IMR-90 (cell line): ENCODE measurements around the gene MSI2. TPM values are rescaled to one million over a fixed set of nuclear protein-coding genes. Genes with fewer than 3 reads are reported as not detected.

ENCODE experiments used
- ATAC-seq: fragments of 200-7000 bp; cut with Tn5 transposase; 2 replicates; pipeline ENCODE4 v1.9.1; 2020; ENCODE audit warnings: low read depth, mild to moderate bottlenecking, moderate library complexity
- BruUV-seq: library from RNA; stranded (reverse); fragments of 400-500 nt; replicated peaks from 2 replicates; lab custom pipeline; 2021; lab: Mats Ljungman, UMichigan
- CTCF ChIA-PET: fragments of 300-600 bp; formaldehyde crosslinking; extraction: SDS; loops from one replicate; lab custom pipeline; 2021; ENCODE audit warnings: antibody characterized with exemption; lab: Yijun Ruan, JAX
- POLR2A ChIA-PET: fragments of 300-600 bp; sonication (Branson Sonifier 250); formaldehyde crosslinking; loops from one replicate; lab custom pipeline; 2022; ENCODE audit warnings: antibody characterized with exemption; ENCODE audit not compliant: unreplicated experiment; lab: Charles Lee
- DNase-seq: peaks from one replicate; pipeline ENCODE4 v3.0.0; 2013
- H2AFZ ChIP-seq: replicated peaks from 2 replicates; pipeline ENCODE3; 2013; ENCODE audit warnings: low read length, mild to moderate bottlenecking; ENCODE audit not compliant: poor library complexity
- H2AK5ac ChIP-seq: 2 replicates; pipeline ENCODE4 v1.6.1; 2013; ENCODE audit warnings: low read depth, low read length, inconsistent platforms
- H2AK9ac ChIP-seq: replicated peaks from 2 replicates; pipeline ENCODE3; 2013; ENCODE audit warnings: mild to moderate bottlenecking, low read depth, low read length, moderate library complexity; ENCODE audit not compliant: poor library complexity
- H2BK120ac ChIP-seq: 2 replicates; pipeline ENCODE4 v1.6.1; 2013; ENCODE audit warnings: low read depth, low read length, inconsistent platforms
- H2BK15ac ChIP-seq: 3 replicates; pipeline ENCODE4 v1.6.1; 2013; ENCODE audit warnings: low read depth, low read length, inconsistent platforms
- H2BK20ac ChIP-seq: 2 replicates; pipeline ENCODE4 v1.6.1; 2013; ENCODE audit warnings: low read depth, mild to moderate bottlenecking, inconsistent platforms, low read length, moderate library complexity
- H2BK5ac ChIP-seq: 2 replicates; pipeline ENCODE4 v1.6.1; 2013; ENCODE audit warnings: mild to moderate bottlenecking, low read depth, low read length, inconsistent platforms; ENCODE audit not compliant: poor library complexity, severe bottlenecking
- H3K14ac ChIP-seq: replicated peaks from 2 replicates; pipeline ENCODE4 v1.6.1; 2013; ENCODE audit warnings: low read depth, low read length, inconsistent platforms
- H3K18ac ChIP-seq: 2 replicates; pipeline ENCODE4 v1.6.1; 2013; ENCODE audit warnings: low read depth, low read length, control low read depth
- H3K23ac ChIP-seq: 2 replicates; pipeline ENCODE4 v1.6.1; 2013; ENCODE audit warnings: low read depth, low read length, inconsistent platforms
- H3K27ac ChIP-seq: 2 replicates; pipeline ENCODE4 v1.5.1; 2013; ENCODE audit warnings: mild to moderate bottlenecking, control low read depth, low read length; ENCODE audit not compliant: insufficient read depth
- H3K27me3 ChIP-seq: 2 replicates; pipeline ENCODE4 v1.6.1; 2013; ENCODE audit warnings: low read length; ENCODE audit not compliant: control insufficient read depth, insufficient read depth
- H3K36me3 ChIP-seq: 2 replicates; pipeline ENCODE4 v1.6.1; 2013; ENCODE audit warnings: low read length, mixed read lengths; ENCODE audit not compliant: control insufficient read depth, insufficient read depth
- H3K4ac ChIP-seq: 2 replicates; pipeline ENCODE4 v1.6.1; 2013; ENCODE audit warnings: low read depth, low read length, inconsistent platforms
- H3K4me1 ChIP-seq: 2 replicates; pipeline ENCODE4 v1.6.1; 2013; ENCODE audit warnings: low read length, mixed read lengths; ENCODE audit not compliant: control insufficient read depth, insufficient read depth
- H3K4me2 ChIP-seq: 2 replicates; pipeline ENCODE4 v1.6.1; 2013; ENCODE audit warnings: low read depth, mild to moderate bottlenecking, control low read depth, low read length, moderate library complexity
- H3K4me3 ChIP-seq: 2 replicates; pipeline ENCODE4 v1.5.1; 2013; ENCODE audit warnings: low read depth, mild to moderate bottlenecking, control low read depth, low read length, moderate library complexity; ENCODE audit not compliant: insufficient read depth
- H3K56ac ChIP-seq: 2 replicates; pipeline ENCODE4 v1.6.1; 2013; ENCODE audit warnings: low read length, inconsistent platforms; ENCODE audit not compliant: insufficient read depth; ENCODE audit errors: extremely low read depth
- H3K79me1 ChIP-seq, 2 experiments: 2 replicates each; pipeline ENCODE4 v1.6.1; 2013; ENCODE audit warnings: low read length in 2 of 2, inconsistent platforms in 1 of 2, low read depth in 1 of 2
- H3K9ac ChIP-seq: 2 replicates; pipeline ENCODE4 v1.6.1; 2013; ENCODE audit warnings: low read depth, low read length, control low read depth
- H3K9me1 ChIP-seq: 2 replicates; pipeline ENCODE4 v1.6.1; 2013; ENCODE audit warnings: low read length, inconsistent platforms; ENCODE audit not compliant: insufficient read depth
- H3K9me3 ChIP-seq: 2 replicates; pipeline ENCODE4 v1.6.1; 2013; ENCODE audit warnings: low read length; ENCODE audit not compliant: control insufficient read depth, insufficient read depth
- H4K20me1 ChIP-seq: 2 replicates; pipeline ENCODE4 v1.6.1; 2013; ENCODE audit warnings: low read length, inconsistent platforms; ENCODE audit not compliant: insufficient read depth
- H4K5ac ChIP-seq: 2 replicates; pipeline ENCODE4 v1.6.1; 2013; ENCODE audit warnings: mild to moderate bottlenecking, low read depth, low read length, control low read depth
- H4K8ac ChIP-seq, 2 experiments: 2 replicates each; pipeline ENCODE4 v1.6.1; 2013; ENCODE audit warnings: low read depth in 2 of 2, low read length in 2 of 2, control low read depth in 1 of 2, inconsistent platforms in 1 of 2
- H4K91ac ChIP-seq: 2 replicates; pipeline ENCODE4 v1.6.1; 2013; ENCODE audit warnings: low read depth, low read length, inconsistent platforms; ENCODE audit not compliant: insufficient read depth
- CEBPB ChIP-seq: IDR thresholded peaks from 2 replicates; pipeline ENCODE4 v1.6.1; 2012; ENCODE audit warnings: low read depth, low read length, improper control_type of control experiment
- RAD21 ChIP-seq: IDR thresholded peaks from 2 replicates; pipeline ENCODE4 v1.6.1; 2012; ENCODE audit warnings: low read length, improper control_type of control experiment
- RCOR1 ChIP-seq: IDR thresholded peaks from 2 replicates; pipeline ENCODE4 v1.6.1; 2012; ENCODE audit warnings: mild to moderate bottlenecking, low read length, improper control_type of control experiment; ENCODE audit not compliant: insufficient replicate concordance
- RFX5 ChIP-seq: IDR thresholded peaks from 2 replicates; pipeline ENCODE4 v1.8.0; 2012; ENCODE audit warnings: low read depth, mild to moderate bottlenecking, low read length, moderate library complexity
- SMC3 ChIP-seq: fragments of 150-350 bp; IDR thresholded peaks from 2 replicates; pipeline ENCODE4 v1.6.1; 2016; ENCODE audit warnings: low read depth, mild to moderate bottlenecking, antibody characterized with exemption, low read length, moderate library complexity
- WGBS, 2 experiments: methylation state at CpG; one replicate each; pipeline versions ENCODE4 v1.1.5 to v1.1.7; 2013; ENCODE audit warnings: missing lambda C conversion rate in 2 of 2; ENCODE audit not compliant: insufficient read length in 1 of 2; ENCODE audit errors: extremely low coverage in 2 of 2; 5-methylcytosine and 5-hydroxymethylcytosine counted together
- dilution Hi-C: fragments of 300-500 bp; cut with HindIII; formaldehyde crosslinking; loops from one replicate; pipeline ENCODE4 v1.14.3; 2018; ENCODE audit warnings: low sequenced_read_pairs; ENCODE audit not compliant: unreplicated experiment
- in situ Hi-C: fragments of 300-500 bp; cut with MboI; formaldehyde crosslinking; loops from 3 replicates; pipeline ENCODE4 v1.14.3; 2019; ENCODE audit warnings: low sequenced_read_pairs, inconsistent platforms, mixed read lengths
- intact Hi-C: fragments of 100-400 bp; cut with micrococcal nuclease; formaldehyde crosslinking; loops from 2 replicates; pipeline ENCODE4 v1.10.0; 2022
- polyA plus RNA-seq, 3 experiments: library from polyadenylated mRNA; depleted of rRNA; stranded (reverse); fragments of >200 nt; gene quantifications; 2 replicates each; pipeline ENCODE4 v1.2.3, GENCODE V29; 2012; ENCODE audit warnings: low replicate concordance in 1 of 3
- total RNA-seq: library from RNA; depleted of rRNA; stranded (reverse); fragments of >200 nt; gene quantifications from 2 replicates; pipeline ENCODE4 v1.2.3, GENCODE V29; 2012
- TF ChIP-seq, protein P1 (sequence below): conservative IDR thresholded peaks from 2 replicates; pipeline ENCODE4 v1.5.1; 2012; ENCODE audit warnings: mild to moderate bottlenecking, low read depth, low read length, improper control_type of control experiment

Gene MSI2
- total and polyA plus RNA-seq, 2 of the 4 experiments (the other 2 are of a cell fraction), result 13.0 to 16.0 TPM

DNA sequence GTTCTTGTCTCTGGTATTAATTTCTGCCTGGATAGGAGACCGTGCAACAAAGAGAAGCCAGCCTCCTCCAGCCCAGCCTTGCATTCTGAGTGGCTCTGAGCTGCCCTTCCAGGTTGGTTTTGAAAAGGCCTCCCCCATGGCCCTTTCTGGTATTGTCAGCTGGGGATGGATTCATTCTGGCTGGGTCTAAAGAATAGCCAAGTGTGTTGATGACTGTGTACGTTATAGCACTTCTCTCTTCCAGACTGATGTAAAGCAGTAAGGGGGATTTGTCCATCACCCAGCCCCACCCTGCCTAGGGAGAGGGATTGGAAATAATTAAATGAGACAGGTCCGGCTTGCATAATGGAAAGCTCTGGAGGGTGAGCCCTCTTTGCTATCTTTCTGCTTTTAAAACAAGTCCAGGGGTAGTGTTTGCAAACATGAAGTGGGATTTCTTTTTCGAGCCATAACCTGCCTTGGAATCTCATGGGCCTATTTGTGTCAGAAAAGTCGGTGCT, 146.4 kb downstream of the MSI2 start:
- no peak overlapping the region for H3K23ac ChIP-seq
- ATAC-seq (no peak), DNase-seq (no peak)
- no peak overlapping the region for H2AFZ ChIP-seq
- H2BK5ac ChIP-seq, result no peak overlapping the region
- H2BK120ac ChIP-seq, result no peak overlapping the region
- ChIA-PET POLR2A (no interaction called here), CTCF (interaction anchor here (0.6 to 1.1 kb wide), 2 partner anchors 159 to 174 kb away, joined by 3 to 5 read pairs; no protein-coding TSS in a partner anchor)
- H3K27ac ChIP-seq, result no peak overlapping the region
- no TSS peak for BruUV-seq
- H2BK15ac ChIP-seq, result no peak overlapping the region
- dilution Hi-C loops (no loop called here), in situ Hi-C loops (no loop called here), intact Hi-C loops (no loop called here)
- no peak overlapping the region for H3K14ac ChIP-seq
- H4K8ac ChIP-seq, result no peak overlapping the region
- H2AK5ac ChIP-seq, result no peak overlapping the region
- no peak overlapping the region for H3K4me3 ChIP-seq
- peaks cover 3% of the 10 kb centered on the region; the same call in 1 of the 2 replicates for H4K20me1 ChIP-seq
- H3K9ac ChIP-seq, result no peak overlapping the region
- no peak overlapping the region for H3K4ac ChIP-seq
- TF ChIP-seq RCOR1, result no peak
- TF ChIP-seq RAD21, result no peak
- no peak for TF ChIP-seq SMC3
- TF ChIP-seq CEBPB, result no peak
- TF ChIP-seq, protein P1, sequence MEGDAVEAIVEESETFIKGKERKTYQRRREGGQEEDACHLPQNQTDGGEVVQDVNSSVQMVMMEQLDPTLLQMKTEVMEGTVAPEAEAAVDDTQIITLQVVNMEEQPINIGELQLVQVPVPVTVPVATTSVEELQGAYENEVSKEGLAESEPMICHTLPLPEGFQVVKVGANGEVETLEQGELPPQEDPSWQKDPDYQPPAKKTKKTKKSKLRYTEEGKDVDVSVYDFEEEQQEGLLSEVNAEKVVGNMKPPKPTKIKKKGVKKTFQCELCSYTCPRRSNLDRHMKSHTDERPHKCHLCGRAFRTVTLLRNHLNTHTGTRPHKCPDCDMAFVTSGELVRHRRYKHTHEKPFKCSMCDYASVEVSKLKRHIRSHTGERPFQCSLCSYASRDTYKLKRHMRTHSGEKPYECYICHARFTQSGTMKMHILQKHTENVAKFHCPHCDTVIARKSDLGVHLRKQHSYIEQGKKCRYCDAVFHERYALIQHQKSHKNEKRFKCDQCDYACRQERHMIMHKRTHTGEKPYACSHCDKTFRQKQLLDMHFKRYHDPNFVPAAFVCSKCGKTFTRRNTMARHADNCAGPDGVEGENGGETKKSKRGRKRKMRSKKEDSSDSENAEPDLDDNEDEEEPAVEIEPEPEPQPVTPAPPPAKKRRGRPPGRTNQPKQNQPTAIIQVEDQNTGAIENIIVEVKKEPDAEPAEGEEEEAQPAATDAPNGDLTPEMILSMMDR, result no peak
- no peak for TF ChIP-seq RFX5
- H2AK9ac ChIP-seq, result no peak overlapping the region
- peaks cover 15% of the 10 kb centered on the region for H3K9me1 ChIP-seq
- H3K4me2 ChIP-seq, result no peak overlapping the region
- WGBS, 2 experiments, result 100% methylated on average over 1 of the region's 5 CpGs; no CpG with 5 or more reads in 1 of the 2 experiments
- peaks cover 11% of the 10 kb centered on the region for H3K4me1 ChIP-seq
- H4K5ac ChIP-seq, result no peak overlapping the region
- no peak overlapping the region for H4K91ac ChIP-seq
- H3K18ac ChIP-seq, result no peak overlapping the region
- H3K36me3 ChIP-seq, result peaks cover 8% of the 10 kb centered on the region; the same call in 1 of the 2 replicates
- H3K9me3 ChIP-seq, result no peaks in the 10 kb centered on the region
- no peak overlapping the region for H3K56ac ChIP-seq
- H2BK20ac ChIP-seq, result no peak overlapping the region
- H3K79me1 ChIP-seq, result peaks cover 9 to 24% of the 10 kb centered on the region in 2 experiments; a peak in 3 of 4 replicates
- H3K27me3 ChIP-seq, result no peaks in the 10 kb centered on the region
